Measurements from ENCODE around the gene GPC3.
"Not testable (repeated sequence)": the region's sequence is repeated elsewhere in the genome, so short reads cannot be mapped to it uniquely, and the experiment has no call there.

GPC3 gene

DNA sequence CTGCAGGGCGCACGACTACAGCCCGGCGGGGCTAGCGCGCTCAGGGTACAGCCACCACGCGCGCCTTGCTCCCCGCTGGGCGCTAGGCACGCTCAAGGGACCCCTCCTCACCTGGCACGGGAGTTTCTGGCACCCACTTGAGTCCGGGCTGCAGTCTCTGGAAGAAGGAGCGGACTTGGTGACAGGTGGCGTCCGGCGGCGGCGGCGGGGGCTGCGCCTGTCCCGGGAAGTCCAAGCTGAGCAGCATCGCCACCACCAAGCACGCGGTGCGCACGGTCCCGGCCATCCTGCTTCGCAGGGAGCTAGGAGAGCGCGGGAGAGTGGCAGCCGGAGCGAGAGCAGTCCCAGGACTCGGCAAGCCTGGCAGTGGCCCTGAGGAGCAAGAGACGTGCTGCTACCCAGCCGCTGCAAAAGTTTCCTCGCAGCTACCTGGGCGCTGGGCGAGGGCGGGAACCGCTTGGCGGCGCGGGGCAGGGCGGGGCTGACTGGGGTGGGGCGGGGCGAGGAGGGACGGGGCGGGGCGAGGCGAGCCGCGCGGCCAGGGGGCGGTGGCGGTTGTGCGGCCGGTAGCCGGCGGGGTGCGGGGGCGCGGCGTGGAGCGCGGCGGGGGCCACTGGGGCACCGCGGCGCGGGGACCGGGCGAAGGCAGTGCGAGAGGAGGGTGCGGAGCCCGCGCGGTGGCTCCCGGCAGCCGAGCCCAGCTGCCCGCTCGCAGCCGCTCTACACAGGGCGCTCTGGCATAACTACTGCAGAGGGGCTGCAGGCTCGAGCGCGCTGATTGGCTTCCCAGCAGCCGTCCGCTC is at the start of gene GPC3:
TSS of gene GPC3 (minus strand) at position 431 of the 803 bp plus-strand sequence.
- DNase-seq (ENCODE audit: low spot score): peak; percentile 34

DNA sequence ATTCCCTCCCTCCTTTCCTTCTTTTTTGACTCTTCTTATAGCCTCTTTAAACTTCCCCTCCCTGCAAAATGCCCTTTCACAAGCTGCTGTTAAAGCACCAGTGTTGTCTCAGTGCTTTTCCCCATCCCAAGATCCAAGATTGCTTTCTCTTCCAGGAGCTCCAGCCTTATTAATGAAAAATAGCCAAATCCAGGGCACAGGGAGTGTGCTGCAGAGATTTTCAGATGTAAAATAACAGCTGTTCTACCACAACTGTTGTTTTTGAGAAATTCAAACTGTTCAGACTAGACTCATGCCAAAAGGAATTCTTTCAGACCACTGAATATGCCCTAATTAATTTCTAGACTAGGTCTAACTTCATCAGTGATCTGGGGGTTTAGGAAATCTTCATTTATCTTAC is 47.0 kb upstream of the GPC3 start:
- DNase-seq (ENCODE audit: low spot score): no peak

DNA sequence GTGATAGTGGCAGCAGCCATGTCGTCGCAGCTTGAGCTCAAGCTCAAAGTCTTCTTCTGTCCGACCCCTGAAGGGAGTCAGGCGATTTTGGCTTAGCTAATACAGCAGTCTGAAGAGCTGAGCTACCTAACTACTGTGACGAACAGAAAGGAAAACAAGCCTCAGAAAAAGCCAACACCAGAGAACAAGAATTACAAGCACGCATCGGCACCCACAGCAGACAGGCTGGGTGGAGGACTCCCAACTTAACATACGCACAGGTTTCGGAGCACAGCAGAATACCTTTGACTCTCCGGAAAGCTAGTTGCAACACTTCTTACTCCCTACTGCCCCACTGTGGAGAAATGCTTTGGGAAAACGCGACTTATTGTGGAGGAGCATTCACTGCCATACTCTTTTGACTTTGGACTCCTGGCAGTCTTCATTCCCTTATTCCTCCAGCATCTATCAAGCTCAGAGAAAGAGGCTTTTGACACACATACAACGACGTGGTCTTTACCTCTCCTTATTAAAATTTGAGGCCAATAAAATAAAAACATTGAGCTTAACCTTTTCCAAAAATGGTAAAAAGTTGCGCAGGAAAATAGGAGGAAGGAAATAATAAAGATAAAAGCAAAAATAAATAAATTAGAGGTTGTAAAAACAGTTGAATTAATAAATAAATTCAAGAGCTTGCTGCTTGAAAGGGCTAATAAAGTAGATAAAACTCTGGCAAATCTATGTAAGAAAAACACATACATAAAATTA is 41.3 kb upstream of the GPC3 start:
- DNase-seq (ENCODE audit: low spot score): no peak

DNA sequence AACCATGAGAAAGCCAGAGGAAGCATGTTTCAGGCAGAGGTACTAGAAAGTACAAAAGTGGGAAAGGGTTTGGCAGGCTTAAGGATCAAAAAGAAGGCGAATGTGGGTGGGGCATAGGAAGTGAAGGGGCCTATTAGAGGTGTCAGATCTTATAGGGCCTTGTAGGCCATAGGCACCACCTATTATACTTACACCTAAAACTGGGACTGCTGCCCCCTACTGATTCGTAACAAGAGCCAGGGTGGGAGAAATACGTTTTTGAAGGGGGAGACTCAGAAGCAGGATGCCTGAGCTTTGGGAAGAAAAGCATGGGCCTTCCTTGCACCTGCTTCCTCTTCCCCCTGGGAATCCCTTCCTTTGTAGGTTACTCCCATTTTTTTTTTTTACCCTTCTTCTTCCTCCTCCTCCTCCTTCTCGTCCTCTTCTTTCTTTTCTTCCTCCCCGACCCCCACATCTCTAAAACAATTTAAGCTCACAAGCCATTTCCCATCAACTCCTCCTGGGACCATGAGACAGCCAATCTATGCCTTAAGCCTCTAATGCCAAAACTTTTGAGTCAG is 40.7 kb upstream of the GPC3 start:
- DNase-seq (ENCODE audit: low spot score): no peak

DNA sequence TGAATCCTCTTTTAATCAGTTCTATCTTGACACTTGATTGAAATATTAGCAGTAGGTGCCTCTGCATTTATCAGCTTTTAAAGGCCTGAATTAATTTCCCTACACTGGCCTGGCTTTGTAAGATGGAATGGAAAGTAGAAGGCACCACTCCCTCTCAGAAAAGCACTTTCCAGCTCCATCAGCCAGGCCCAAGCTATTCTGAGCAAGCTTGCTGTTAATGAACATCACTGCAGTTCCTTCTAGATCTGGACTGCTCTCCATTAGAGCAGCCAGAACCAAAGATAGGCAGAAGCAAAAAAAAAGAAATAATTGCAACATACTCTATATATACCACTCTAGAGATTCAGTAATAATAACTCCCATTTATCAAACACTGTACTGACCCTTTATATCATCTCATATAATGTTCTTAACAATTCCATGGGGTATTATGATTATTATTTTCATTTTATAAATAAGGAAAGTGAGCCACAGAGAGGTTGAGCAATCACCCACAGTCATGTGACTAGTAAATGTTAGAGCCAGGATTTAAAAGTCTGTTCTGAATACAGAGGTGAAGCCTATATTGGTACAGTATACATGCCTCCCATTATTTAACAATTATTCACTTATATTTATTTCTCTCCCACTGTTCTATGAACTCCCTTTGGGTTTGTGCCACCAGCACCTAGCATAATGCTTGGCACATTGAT is 39.4 kb upstream of the GPC3 start:
- no peak for DNase-seq (ENCODE audit: low spot score)

DNA sequence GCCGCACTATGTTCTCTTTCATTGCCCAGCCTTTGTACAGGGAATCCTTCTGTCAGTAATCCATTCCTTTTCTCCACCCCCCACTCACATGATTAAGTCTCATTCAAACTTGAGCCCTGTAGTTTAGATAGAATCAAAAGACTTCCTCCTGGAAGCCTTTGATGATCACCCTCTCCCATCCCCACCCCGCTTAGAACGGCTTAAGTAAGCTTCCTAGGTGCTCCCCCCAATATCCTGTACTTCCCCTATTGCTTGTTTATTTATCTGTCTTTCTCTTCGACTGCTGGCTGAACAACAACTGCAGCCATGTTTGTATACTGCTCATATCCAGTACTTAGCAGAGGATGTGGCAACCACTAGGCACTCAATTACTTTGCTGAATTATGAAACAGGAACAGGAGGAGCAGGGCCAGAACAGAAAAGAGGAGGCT is 38.5 kb upstream of the GPC3 start:
- no peak for DNase-seq (ENCODE audit: low spot score)

DNA sequence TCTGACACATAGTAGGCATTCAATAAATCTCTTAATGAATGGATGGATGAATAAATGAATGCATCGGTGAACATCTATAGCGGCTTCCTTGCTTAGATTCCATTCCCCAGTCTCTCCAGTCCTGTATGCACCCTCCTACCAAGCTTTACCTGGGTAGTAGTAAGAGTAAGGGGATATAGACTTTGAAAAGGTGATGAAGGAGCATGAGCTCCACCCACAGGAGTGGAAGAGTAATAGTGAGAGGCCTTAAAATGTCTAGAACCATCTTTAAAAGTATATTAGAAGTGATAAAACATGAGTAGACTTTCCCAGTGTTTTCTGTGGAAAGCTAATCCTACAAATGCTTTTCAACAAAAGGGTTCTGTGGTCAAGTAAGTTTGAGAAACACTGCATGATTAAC is 35.5 kb upstream of the GPC3 start:
- no peak for DNase-seq (ENCODE audit: low spot score)

DNA sequence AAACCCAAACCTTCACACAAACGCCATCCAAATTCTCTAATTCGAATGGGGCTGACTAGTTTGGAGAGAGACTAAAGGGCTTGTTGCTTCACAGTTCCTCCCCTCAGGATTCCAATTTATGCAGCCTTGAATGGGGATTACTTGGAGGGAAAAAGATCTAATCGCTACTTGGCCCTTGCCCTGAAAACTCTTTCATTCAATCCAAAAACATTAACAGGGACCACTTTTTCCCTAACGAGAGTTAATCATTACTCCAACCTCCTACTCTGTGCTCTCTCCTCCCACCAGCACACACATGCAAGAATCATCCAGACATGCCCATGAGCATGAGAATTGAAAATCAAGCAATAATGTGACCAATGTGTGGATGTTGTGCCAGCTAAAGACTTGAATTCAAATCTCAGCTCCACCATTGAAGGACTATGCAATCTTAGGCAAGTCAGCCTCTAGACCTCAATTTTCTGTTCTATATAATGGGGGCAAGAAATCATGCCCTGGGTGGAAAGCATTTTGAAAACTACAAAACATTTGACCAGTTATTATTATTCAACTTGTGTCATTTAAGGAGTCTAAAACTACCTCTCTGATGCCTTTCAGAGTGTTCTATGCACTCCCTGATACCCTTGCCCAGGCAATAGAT is 34.3 kb upstream of the GPC3 start:
- DNase-seq (ENCODE audit: low spot score): no peak

DNA sequence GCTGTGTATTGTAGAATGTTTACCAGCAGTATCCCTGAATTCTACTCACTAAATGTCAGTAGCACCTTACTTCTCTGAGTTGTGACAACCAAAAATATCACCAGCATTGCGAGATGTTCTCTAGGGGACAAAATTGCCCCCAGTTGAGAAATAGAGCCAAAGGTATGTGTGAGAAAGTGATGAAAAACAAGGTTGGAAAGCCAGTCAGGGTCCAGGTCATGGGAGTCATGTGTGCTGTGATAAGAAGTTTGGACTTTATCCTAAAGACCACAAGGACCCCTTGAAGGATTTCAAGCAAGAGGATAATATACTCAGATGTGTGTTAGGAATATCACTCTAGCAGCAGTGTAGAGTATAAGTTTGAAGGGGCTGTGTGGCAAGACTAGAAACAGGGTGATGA is 30.9 kb upstream of the GPC3 start:
- DNase-seq (ENCODE audit: low spot score): not testable (repeated sequence)

DNA sequence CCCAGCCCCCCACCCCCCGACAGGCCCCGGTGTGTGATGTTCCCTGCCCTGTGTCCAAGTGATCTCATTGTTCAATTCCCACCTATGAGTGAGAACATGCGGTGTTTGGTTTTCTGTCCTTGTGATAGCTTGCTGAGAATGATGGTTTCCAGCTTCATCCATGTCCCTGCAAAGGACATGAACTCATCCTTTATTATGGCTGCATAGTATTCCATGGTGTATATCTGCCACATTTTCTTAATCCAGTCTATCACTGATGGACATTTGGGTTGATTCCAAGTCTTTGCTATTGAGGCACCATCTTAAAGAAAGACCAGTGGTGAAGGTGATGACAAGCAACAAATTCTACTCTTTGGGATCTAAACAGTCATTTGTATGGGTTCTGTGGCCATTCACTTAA is 30.1 kb upstream of the GPC3 start:
- DNase-seq (ENCODE audit: low spot score): not testable (repeated sequence)

DNA sequence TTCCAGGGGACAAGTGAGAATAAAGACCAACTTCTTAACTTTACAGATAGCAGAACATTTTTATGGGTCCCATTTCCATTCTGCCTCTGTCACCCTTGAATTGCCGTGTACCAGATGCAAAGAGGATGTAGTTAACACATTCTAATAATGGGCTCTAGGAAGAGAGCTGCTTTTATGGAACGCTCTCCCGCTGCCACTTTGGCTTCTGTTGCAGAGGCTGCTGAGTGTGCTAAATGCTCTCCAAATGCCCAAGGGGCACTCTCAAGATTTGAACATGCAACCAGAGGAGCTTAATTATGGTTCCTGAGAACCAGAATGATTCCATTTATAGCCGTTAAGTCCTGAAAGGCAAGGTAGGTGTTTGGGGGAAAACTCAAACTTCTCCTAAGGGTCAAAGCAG is 28.1 kb upstream of the GPC3 start:
- DNase-seq (ENCODE audit: low spot score): no peak

DNA sequence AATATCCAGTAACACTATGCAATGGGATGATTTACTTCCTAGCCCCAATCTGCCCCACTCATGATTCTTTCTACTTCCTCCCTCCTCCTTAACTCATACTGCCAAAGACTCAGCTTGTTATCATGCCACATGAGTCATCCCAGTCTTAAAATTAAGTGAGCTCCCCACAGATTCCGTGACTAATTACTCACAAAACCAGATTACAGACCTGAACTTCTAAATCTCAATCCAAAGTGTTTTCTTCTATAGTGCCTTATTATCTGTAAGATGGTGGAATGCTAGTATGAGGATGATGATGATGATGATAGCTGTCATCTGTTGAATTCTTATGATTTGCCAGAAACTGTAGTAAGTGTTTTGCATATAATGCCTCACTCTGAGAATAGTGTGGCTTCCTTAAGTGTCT is 27.7 kb upstream of the GPC3 start:
- no peak for DNase-seq (ENCODE audit: low spot score)

DNA sequence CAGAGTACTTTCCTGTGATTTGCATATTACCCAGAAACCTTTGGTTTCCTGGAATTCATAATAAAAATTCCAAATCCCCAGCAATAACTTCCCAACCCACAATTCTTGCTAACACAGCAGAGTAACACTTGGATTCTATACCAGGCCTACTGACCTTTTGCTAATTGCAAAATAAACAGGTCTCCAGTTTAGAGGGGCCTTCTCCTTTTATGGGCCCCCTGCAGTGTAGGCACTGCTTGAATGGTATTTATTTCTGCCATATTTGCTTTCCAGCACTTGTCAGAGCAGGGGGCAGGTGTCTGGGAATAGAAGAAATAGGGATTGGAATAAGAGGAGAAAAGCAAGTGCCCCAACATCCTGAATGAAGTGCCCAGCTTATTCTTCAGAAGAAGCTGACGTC is 25.3 kb upstream of the GPC3 start:
- DNase-seq (ENCODE audit: low spot score): no peak

DNA sequence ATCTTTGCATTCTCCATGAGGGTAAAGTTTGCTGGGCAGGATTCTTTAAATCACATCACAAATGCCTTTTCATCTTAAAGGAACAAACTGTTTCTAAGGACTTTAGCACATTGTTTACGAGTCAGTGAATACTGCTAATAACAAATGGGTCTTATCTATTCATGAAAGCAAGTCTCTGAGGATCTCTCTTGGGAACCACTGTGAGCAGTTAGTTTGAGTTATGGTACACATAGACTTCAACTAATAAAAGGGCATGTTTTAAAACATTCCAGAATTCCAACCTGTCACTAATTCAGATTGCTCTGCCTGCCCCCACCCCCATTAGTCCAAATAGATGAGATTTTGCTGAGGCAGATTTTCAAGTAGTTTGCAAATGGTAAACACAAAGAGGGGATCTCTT is 22.3 kb upstream of the GPC3 start:
- DNase-seq (ENCODE audit: low spot score): no peak

DNA sequence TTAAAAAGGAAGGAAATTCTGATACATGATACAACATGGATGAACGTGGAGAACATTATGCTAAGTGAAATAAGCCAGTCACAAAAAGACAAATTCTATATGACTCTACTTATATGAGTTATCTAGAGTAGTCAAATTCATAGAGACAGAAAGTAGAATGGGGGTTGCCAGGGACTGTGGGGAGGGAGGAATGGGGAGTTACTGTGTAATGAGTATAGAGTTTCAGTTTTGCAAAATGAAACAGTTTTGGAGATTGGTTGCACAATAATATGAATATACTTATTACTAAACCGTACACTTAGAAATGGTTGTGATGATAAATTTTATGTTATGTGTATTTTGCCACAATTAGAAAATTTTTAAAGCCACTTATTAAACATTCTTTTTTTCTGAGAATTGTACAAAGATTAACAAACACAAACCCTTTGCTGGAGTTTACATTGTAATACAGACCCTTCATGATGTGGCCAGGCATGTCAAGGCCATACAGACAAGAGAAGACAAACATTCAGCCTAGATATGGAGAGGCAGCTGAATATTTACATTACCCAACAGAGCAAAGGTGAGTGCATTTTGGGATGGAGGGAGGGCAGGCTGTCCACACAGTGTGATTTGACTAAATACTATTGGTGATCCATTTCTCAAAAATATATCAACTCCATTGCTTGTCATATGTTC is 21.2 kb upstream of the GPC3 start:
- DNase-seq (ENCODE audit: low spot score): no peak

DNA sequence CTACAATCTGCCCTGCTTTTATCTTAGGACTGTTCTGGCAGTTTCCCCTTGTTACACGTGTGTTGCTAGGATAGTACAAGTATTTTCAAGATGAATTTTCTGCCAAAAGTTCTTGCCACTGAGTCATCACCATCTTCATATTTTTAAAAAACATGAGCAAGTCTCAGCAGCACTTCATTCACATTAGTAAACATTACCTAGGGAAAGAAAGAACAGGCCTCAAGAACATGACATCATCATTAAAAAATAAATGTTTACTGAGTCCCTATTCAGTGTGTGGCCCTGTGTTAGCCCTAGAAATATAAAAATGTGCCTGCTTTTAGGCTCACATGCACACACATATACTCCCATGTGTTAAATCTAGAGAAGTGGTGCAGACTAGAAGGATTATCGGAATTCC is 18.7 kb upstream of the GPC3 start:
- DNase-seq (ENCODE audit: low spot score): no peak

DNA sequence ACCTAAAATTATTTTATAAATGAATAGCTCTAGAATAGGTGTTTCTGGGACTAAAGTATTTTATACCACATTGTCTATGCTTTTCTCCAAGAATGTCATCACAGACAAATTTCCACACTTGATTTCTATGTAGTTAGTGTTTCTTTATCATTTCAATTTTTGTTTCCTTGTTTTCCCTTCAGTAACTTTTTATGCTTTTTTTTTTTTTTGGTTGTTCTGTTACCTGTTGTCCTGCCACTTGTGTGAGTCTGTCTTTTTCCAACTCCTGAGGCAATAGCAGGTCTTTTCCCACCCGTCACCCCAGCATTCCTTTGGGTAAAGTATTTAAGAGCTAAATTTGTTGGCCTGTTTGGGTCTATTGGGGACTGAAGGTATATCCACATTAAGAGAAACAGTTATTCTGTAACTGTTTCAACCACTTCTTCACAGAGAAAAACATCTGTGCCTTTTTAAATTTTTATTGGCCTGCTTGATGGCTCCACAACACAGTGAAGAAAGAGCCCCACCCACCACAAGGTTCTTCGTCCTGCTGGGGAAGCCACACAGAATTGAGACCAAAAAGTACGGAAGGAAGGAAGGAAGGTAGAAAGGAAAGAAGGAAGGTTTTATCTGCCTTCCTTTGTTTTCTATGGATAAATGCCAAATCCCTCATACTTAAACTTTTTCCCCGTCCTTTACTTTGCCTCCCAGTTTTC is 17.7 kb upstream of the GPC3 start:
- no peak for DNase-seq (ENCODE audit: low spot score)

DNA sequence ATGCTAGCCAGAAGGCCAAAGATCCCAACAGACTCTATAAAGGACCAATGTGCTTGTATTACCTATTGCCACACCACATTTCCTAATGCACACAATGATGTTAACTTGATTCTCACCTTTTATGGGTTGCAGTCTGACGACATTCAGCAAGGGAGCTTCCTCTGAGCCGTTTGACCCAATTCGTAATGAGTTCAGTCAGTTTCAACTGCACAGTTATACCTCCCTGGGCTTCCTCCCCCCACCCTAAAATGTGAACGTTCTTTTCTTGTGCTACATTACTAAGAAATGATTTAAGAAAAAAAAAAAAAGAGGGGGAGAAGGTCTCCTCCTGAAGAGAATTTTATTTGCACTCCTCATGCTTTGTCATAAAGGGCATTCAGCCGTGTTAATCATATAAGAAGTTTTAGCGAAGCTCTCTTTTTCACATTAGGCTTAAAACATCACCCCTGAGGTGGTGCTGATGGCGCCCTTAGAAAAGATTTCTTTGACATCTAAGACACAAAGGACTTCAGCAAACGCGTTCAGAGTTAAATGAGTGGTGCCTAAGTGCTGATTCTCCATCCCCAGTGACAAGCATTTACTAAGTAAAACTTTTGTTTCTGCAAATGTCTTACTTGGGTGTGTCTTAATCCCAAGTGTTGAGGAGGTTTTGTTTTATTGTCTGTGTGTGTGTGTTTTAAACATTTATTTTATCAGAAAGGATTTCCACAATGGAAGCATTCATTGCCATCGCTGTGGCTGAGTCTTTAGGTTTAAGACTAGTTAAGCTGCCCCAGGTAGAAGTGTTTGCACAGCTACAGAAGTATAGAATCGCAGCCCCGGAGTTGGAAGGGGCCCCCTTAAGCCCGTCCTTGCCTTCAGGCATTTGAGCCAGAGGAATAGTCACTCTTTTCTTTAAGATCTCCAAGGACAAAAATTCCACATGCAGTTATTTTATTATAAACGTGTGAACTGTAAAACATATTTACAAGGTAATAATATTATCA is 15.2 kb upstream of the GPC3 start:
- DNase-seq (ENCODE audit: low spot score): no peak

DNA sequence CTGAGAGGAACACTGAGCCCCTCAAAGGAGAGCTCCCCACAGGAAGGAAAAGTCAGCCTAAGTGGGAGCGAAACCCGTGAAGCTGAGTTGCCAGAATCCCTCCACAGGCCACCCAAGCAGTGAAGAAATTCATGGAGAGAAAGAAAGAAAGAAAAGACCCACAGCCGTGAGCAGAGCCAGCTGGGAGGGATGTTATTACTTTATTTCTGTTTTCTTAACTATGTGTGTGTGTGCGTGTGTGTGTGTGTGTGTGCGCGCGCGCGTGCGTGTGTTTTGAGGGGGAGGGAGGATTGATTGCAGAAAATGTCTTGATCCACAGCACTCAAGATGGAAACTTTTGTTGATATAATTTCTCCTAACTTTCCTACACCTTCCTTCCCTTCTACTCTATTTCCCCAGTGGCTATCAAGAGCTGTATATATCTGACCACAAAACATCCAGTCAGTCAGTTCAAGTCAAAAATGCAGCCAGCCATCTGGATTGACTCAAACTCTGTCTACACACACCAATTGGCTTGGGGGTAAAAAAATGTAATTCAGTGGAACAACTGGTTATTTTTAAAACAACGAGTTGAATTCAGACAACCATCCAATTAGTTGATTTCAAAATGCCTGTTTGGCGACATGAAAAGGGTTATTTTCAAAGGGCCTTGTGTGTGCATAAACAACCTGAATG is 13.8 kb upstream of the GPC3 start:
- peak; percentile 23 for DNase-seq (ENCODE audit: low spot score)

Measured in COLO829 (cell line).